Head of caudate nucleus (tissue), 42 donors: ENCODE results near the gene PCNX1.
"Not testable (repeated sequence)": the region's sequence is repeated elsewhere in the genome, so short reads cannot be mapped to it uniquely, and the experiment has no call there.

Source experiments
- DNase-seq, 42 donors: peaks; one replicate each; pipeline versions ENCODE4 v3.0.0 to v3.0.0-alpha.2; 2020 to 2021; ENCODE audit warnings: mixed read lengths in 7 of 42
- intact Hi-C: fragments of 100-400 bp; cut with DNase I; formaldehyde crosslinking; loops from one replicate; pipeline ENCODE4 v1.15.0; 2022

Gene PCNX1

DNA sequence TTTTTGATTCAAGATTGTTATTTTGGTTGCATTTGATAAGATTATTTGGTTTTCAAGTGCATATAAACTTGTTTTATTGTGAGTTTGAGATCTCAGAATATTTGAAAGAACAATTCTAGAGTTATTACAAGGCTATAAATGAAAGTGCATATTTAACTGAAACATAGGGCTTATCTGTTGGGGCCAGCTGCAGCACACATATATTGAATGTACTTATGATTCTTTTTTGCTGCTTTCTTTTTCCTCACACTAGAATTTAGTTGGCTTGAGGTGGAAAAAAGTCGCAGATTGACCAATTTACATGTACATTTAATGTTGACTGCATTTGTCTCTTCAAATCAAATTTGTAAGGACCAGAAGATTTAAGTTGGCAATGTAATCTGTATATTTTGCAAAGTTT is 88.0 kb downstream of the PCNX1 start:
- intact Hi-C loops = no loop called here
- DNase-seq = no peak

GRCh38 chr14:70995671-70996070 is 88.4 kb downstream of the PCNX1 start:
- no peak for DNase-seq
- intact Hi-C loops = no loop called here

DNA sequence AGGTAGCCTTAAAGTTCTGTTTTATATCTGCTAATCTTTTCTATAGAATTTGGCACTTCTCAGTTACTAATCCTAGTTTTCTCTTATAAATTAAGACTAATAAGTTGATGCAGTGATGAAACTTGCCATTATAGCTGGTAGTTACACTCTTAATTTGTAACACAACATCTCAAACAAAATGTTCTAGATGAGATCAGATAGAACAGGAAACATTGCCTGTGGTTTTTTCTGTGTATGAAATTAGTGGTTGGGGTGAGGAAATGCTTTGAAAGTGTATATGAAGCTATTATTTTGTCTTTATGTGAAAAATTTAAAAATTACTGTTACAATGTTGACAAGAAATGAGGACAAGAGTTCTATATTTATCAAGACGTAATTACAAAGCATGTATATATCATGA is 91.9 kb downstream of the PCNX1 start:
- intact Hi-C loops = no loop called here
- no peak for DNase-seq

DNA sequence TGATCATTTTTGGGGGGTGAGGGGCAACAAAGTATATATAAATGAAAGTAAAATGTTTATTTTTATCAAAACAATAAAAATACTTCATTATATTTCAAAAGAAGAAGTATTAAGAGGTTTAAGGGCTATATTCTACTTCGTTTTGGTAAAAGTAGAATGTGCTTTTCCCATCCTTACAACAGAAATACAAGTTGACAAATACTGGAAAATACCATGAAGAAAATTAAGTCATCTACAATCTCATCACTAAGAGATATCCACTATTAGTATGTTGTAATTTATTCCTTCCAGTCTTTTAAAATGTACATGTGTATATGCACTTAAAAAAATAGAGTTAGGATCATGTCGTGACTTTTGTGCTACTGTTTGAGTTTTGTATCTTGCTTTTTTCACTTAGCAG is 92.8 kb downstream of the PCNX1 start:
- no peak for DNase-seq
- intact Hi-C loops = no loop called here

- intact Hi-C loops = no loop called here
Measured at GRCh38 chr14:71001742-71002141, 94.5 kb downstream of the PCNX1 start.

DNA sequence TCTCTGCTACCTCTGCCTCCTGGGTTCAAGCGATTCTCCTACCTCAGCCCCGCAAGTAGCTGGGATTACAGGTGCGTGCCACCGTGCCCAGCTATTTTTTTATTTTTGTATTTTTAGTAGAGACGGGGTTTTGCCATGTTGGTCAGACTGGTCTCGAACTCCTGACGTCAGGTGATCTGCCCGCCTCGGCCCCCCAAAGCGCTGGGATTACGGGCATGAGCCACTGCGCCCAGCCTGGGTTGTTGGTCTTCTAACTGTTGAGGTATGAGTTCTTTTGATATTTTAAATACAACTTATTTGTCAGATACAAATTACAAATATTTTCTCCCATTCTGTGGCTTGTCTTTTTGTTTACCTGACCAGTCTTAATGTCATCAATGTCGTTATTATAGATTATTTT is 95.9 kb downstream of the PCNX1 start:
- intact Hi-C loops = no loop called here
- DNase-seq = no peak

More at GRCh38 chr14:71001742-71002141, 94.5 kb downstream of the PCNX1 start:
- DNase-seq = no peak

DNA sequence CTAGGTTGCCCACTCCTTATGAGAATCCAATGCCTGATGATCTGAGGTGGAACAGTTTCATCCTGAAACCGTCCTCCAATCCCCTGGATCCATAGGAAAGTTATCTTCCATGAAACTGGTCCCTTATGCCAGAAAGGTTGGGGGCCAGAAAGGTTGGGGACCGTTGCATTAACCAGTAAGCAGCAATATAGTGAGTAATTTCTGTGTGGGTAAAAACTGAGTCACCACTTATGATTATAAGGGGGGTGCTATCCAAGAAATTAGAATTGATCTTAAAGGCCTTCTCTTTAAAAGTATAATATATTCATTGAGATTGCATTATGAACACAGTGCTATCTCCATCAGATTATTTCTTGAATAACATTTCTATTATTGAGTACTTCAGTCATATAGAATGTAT is 97.2 kb downstream of the PCNX1 start:
- no peak for DNase-seq
- intact Hi-C loops = no loop called here

DNA sequence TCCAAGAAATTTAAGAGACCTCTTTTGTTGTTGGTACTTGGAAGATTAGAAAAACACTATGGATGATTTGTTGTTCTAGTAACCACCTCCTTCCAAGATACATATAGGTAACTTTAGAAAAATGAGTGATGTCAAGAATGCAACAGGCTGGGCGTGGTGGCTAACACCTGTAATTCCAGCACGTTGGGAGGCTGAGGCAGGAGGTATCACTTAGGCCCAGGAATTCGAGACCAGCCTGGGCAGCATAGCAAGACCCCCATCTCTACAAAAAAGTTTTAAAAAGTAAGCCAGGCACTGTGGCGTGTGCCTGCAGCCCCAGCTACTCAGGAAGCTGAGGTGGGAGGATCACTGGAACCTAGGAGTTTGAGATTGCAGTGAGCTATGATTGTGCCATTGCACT is 97.8 kb downstream of the PCNX1 start:
- intact Hi-C loops = no loop called here
- DNase-seq = no peak

- no peak for DNase-seq
Measured at GRCh38 chr14:71006200-71006563, 98.9 kb downstream of the PCNX1 start.

GRCh38 chr14:71011479-71011878 is 104.2 kb downstream of the PCNX1 start:
- intact Hi-C loops = no loop called here

More at GRCh38 chr14:71006200-71006563, 98.9 kb downstream of the PCNX1 start:
- intact Hi-C loops = no loop called here

DNA sequence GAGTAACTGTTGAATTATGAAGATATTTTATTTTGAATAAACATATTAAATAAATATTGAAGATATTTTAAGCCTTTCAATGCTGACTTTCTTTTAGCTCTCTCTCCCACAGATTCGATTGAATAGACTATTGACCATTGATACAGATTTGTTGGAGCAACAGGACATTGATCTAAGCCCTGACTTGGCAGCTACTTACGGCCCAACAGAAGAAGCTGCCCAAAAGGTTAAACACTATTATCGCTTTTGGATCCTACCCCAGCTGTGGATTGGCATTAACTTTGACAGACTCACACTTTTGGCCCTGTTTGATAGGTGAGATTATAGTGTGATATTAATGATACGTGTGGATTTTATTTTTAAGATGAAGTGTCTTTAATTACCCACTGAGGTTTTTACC is 105.6 kb downstream of the PCNX1 start:
- DNase-seq = no peak
- intact Hi-C loops = no loop called here

More at GRCh38 chr14:71011479-71011878, 104.2 kb downstream of the PCNX1 start:
- DNase-seq = no peak

GRCh38 chr14:71013551-71014192 is 106.4 kb downstream of the PCNX1 start:
- intact Hi-C loops = no loop called here
- DNase-seq = no peak

DNA sequence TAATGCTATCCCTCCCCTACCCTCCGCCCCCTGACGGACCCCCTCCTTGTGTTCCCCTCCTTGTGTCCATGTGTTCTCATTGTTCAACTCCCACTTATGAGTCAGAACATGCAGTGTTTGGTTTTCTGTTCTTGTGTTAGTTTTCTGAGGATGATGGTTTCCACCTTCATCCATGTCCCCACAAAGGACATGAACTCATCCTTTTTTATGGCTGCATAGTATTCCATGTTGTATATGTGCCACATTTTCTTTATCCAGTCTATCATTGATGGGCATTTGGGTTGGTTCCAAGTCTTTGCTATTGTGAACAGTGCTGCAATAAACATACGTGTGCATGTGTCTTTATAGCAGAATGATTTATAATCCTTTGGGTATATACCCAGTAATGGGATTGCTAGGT is 112.7 kb downstream of the PCNX1 start:
- DNase-seq, intact Hi-C loops: not testable (repeated sequence)

- DNase-seq = no peak
- intact Hi-C loops = no loop called here
Measured at GRCh38 chr14:71021347-71022011, 114.2 kb downstream of the PCNX1 start.

- no peak for DNase-seq
- intact Hi-C loops = no loop called here
Measured at GRCh38 chr14:71022012-71022869, 115.0 kb downstream of the PCNX1 start.

DNA sequence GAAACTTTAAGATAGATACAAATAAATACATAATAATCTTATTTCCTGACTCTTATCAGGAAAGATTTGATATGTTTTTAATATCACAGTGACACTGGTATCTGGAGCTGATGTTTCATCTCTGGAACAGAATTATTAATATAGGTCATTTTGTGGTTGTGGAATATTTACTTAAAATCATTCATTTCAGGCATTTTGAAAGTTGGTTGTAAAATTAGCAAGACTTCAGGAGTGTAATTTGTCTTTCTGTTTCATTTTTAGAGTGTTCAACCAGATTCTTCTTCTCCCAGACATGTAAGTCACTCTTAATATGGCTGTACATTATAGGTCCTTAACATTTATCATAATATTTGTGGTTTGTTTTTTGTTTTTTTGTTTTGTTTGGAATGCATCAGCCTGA is 115.7 kb downstream of the PCNX1 start:
- intact Hi-C loops = no loop called here
- no peak for DNase-seq

- intact Hi-C loops = no loop called here
- no peak for DNase-seq
Measured at GRCh38 chr14:71029236-71029781, 122.0 kb downstream of the PCNX1 start.

GRCh38 chr14:71031000-71031399 is 123.7 kb downstream of the PCNX1 start:
- intact Hi-C loops = no loop called here
- DNase-seq = no peak

GRCh38 chr14:71036433-71036832 is 129.2 kb downstream of the PCNX1 start:
- no peak for DNase-seq
- intact Hi-C loops = no loop called here

DNA sequence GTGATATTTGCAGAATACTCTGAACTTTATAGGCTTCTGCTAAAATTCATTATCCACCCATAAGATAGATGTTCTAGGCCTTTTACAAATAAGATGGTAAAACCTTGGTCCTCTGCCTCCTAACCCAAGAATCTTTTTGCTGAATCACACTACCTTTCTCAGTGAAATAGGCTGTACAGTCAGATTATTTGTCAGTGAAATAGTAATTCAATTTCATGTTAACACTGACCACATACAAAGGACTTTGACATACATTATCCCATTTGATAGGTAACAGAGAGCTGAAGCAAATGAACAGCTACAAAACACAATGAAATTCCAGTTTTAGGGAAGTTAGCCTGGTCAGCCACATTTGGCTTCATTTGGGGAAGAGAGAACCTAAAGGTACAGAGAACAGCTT is 141.1 kb downstream of the PCNX1 start:
- intact Hi-C loops = no loop called here
- DNase-seq = no peak
